Smooth muscle cell (in vitro differentiated cells): ENCODE data around the gene KLHL29. TPM values are rescaled to one million over a fixed set of nuclear protein-coding genes. Genes with fewer than 3 reads are reported as not detected.

Experiments used
- DNase-seq: peaks from one replicate; lab custom pipeline; 2025; ENCODE audit not compliant: unreplicated experiment; lab: John Stamatoyannopoulos, UW
- H2AFZ ChIP-seq: fragments of 200-600 bp; sonication (generic); 2 replicates; pipeline ENCODE4 v1.6.0; 2016; ENCODE audit warnings: antibody characterized with exemption, low read depth, mild to moderate bottlenecking
- H3F3A ChIP-seq: fragments of 200-600 bp; sonication (generic); 2 replicates; pipeline ENCODE4 v1.6.0; 2017; ENCODE audit warnings: antibody characterized with exemption, low read depth
- H3K27ac ChIP-seq: fragments of 200-600 bp; sonication (generic); 2 replicates; pipeline ENCODE4 v1.5.1; 2016; ENCODE audit warnings: low read depth, mild to moderate bottlenecking
- H3K27me3 ChIP-seq: fragments of 200-600 bp; sonication (generic); 2 replicates; pipeline ENCODE4 v1.6.1; 2016; ENCODE audit warnings: low read depth, mild to moderate bottlenecking
- H3K36me3 ChIP-seq: fragments of 200-600 bp; sonication (generic); 2 replicates; pipeline ENCODE4 v1.5.1; 2016; ENCODE audit warnings: low read depth
- H3K4me1 ChIP-seq: fragments of 200-600 bp; sonication (generic); 2 replicates; pipeline ENCODE4 v1.5.1; 2016; ENCODE audit warnings: low read depth
- H3K4me2 ChIP-seq: fragments of 200-600 bp; sonication (generic); 2 replicates; pipeline ENCODE4 v1.6.0; 2016; ENCODE audit warnings: mild to moderate bottlenecking
- H3K4me3 ChIP-seq: fragments of 200-600 bp; sonication (generic); 2 replicates; pipeline ENCODE4 v1.5.1; 2016; ENCODE audit warnings: mild to moderate bottlenecking
- H3K79me2 ChIP-seq: fragments of 200-600 bp; sonication (generic); 2 replicates; pipeline ENCODE4 v1.6.0; 2016; ENCODE audit warnings: low read depth, mild to moderate bottlenecking
- H3K9ac ChIP-seq: fragments of 200-600 bp; sonication (generic); 2 replicates; pipeline ENCODE4 v1.6.0; 2016; ENCODE audit warnings: low read depth
- H3K9me3 ChIP-seq: fragments of 200-600 bp; sonication (generic); replicated peaks from 2 replicates; pipeline ENCODE4 v1.5.1; 2016; ENCODE audit warnings: low read depth
- H4K20me1 ChIP-seq: fragments of 200-600 bp; sonication (generic); 2 replicates; pipeline ENCODE4 v1.6.0; 2016; ENCODE audit warnings: low read depth
- WGBS: methylation state at CpG from one replicate; pipeline ENCODE4 v1.1.7; 2016; ENCODE audit warnings: low lambda C conversion rate; 5-methylcytosine and 5-hydroxymethylcytosine counted together
- polyA plus RNA-seq: library from polyadenylated mRNA; unstranded; fragments of >200 nt; fragmentation: Nextera tagmentation; extraction: Ambion mirVana; gene quantifications from 2 replicates; pipeline ENCODE4 v1.2.1, GENCODE V29; 2016
- total RNA-seq: library from RNA; depleted of rRNA; stranded (reverse); fragments of >200 nt; gene quantifications from 2 replicates; pipeline ENCODE4 v1.2.3, GENCODE V29; 2014
- TF ChIP-seq, protein P1 (sequence below): fragments of 200-600 bp; sonication (generic); IDR thresholded peaks from 2 replicates; pipeline ENCODE4 v1.5.1; 2017; ENCODE audit warnings: borderline replicate concordance, mild to moderate bottlenecking, antibody characterized with exemption; ENCODE audit not compliant: insufficient read depth, poor library complexity, severe bottlenecking

KLHL29 gene
- total and polyA plus RNA-seq, 2 experiments from 2014 or later, result 3.1 to 6.6 TPM

DNA sequence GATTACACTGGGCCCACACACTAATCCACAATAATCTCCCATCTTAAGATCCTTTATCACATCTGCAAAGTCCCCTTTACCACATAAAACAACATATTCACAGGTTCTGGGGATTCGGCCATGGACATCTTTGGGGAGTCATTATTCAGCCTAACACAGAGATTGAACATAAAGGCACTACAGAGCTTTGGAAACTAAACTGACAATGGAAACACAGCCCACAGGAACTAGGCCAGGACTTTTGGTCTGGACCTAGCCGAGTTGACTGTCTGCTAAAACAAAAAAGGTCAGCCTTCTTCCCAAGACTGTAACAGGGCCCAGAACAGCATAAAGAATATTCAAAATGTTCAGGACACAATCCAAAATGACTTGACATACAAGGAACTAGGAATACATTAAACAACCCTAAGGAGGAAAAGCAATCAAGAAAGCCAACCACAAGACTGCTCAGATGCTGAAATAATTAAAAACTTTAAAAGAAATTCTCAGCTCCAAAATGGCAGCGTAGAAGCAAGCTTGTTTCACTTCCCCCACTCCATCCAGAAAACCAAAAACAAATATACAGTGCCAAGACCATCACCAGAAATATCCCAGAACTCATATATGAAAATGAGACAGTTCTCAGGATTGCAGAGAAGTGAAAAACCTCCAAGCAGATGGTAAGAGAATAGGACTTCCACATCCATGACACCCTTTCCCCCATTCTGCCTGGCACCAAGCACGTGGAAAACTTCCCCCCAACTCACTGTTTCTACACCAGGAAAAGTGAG, 334.1 kb downstream of the KLHL29 start:
- no peak overlapping the region for H2AFZ ChIP-seq
- H3K36me3 ChIP-seq, result peaks cover 7% of the 10 kb centered on the region
- H3F3A ChIP-seq, result no peaks in the 10 kb centered on the region
- no peaks in the 10 kb centered on the region for H3K4me1 ChIP-seq
- no peaks in the 10 kb centered on the region for H3K79me2 ChIP-seq
- 79% methylated on average over 4 of the region's 4 CpGs for WGBS
- no peak for DNase-seq
- H3K9ac ChIP-seq, result no peak overlapping the region
- H3K27ac ChIP-seq, result no peak overlapping the region
- H4K20me1 ChIP-seq, result peaks cover 16% of the 10 kb centered on the region
- H3K9me3 ChIP-seq, result peaks cover 6% of the 10 kb centered on the region
- H3K27me3 ChIP-seq, result no peaks in the 10 kb centered on the region
- no peak overlapping the region for H3K4me2 ChIP-seq
- TF ChIP-seq, protein P1, sequence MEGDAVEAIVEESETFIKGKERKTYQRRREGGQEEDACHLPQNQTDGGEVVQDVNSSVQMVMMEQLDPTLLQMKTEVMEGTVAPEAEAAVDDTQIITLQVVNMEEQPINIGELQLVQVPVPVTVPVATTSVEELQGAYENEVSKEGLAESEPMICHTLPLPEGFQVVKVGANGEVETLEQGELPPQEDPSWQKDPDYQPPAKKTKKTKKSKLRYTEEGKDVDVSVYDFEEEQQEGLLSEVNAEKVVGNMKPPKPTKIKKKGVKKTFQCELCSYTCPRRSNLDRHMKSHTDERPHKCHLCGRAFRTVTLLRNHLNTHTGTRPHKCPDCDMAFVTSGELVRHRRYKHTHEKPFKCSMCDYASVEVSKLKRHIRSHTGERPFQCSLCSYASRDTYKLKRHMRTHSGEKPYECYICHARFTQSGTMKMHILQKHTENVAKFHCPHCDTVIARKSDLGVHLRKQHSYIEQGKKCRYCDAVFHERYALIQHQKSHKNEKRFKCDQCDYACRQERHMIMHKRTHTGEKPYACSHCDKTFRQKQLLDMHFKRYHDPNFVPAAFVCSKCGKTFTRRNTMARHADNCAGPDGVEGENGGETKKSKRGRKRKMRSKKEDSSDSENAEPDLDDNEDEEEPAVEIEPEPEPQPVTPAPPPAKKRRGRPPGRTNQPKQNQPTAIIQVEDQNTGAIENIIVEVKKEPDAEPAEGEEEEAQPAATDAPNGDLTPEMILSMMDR, result no peak
- no peak overlapping the region for H3K4me3 ChIP-seq

DNA sequence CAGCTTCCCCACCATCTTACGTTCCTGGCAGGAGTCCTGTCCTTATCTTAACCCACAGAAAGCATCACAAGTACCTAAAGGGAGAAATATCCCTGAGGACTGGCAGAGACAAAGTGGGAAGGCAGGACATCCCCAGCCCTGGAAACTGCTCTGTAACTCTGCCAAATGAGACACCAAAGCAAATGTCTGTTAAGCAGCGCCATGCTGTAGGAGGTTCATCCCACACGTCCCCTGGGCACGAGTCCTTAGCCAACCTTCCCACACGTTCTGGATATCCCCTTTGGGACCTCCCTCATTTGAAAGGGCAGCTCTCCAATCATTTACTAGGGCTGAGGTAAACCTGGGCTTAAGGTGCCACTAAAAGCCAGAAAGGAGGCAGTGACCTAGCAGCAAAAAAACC, 334.7 kb downstream of the KLHL29 start:
- Histone ChIP-seq H4K20me1 (peaks cover 16% of the 10 kb centered on the region), H3F3A (no peaks in the 10 kb centered on the region), H3K36me3 (peaks cover 8% of the 10 kb centered on the region), H3K9me3 (peaks cover 9% of the 10 kb centered on the region), H3K79me2 (no peaks in the 10 kb centered on the region), H2AFZ (no peak overlapping the region), H3K27me3 (no peaks in the 10 kb centered on the region), H3K27ac (no peak overlapping the region), H3K4me2 (no peak overlapping the region), H3K4me1 (no peaks in the 10 kb centered on the region), H3K9ac (no peak overlapping the region), H3K4me3 (no peak overlapping the region)
- 84% methylated on average over 5 of the region's 5 CpGs for WGBS
- no peak for DNase-seq
- TF ChIP-seq, protein P1, result no peak

DNA sequence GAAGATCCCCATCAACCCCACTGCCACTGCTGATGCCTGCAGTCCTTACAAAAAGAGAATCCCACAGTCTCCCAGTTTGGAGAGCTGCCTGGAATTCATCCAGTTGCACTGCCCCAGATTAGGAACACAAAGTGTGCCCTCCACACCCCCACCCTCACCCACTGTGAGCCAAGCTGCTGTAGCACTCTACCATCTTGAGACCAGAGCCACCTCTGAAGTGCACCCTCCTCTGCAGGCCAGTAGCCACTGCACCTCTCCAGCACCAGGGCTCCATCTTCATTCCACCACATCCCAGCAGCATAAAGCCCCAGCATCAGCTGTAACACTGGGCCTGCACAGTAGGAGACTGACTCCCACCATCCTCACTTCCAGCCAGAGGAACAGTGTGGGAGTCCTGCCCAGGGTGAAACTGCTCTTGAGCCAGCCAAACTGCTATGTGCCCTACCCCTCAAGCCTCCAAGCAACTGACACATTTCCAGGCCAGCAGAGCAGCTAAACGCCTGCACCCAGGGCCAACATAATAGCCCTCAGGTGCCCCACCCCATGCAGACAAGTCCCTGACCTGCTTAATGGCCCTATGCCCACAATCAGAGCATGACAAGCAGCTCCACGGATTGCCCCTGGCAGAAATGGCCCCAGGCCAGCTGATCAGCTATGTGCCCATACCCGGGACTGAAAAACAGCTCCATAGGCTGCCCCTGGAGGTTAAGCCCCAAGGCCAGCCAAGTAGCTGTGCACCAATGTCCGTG, 335.9 kb downstream of the KLHL29 start:
- no peak for DNase-seq
- no peak overlapping the region for H3K4me3 ChIP-seq
- H3K36me3 ChIP-seq, result peaks cover 13% of the 10 kb centered on the region
- H3K27me3 ChIP-seq, result no peaks in the 10 kb centered on the region
- H3K4me2 ChIP-seq, result no peak overlapping the region
- H3K4me1 ChIP-seq, result no peaks in the 10 kb centered on the region
- peaks cover 9% of the 10 kb centered on the region for H3K9me3 ChIP-seq
- no peak overlapping the region for H3K9ac ChIP-seq
- WGBS, result 96% methylated on average over 4 of the region's 4 CpGs
- TF ChIP-seq, protein P1, result no peak
- H3F3A ChIP-seq, result no peaks in the 10 kb centered on the region
- no peak overlapping the region for H2AFZ ChIP-seq
- no peak overlapping the region for H3K27ac ChIP-seq
- no peaks in the 10 kb centered on the region for H3K79me2 ChIP-seq
- peaks cover 16% of the 10 kb centered on the region for H4K20me1 ChIP-seq
